Glomerular visceral epithelial cell (primary cell): Measurements from ENCODE around the gene KCNQ1OT1.
"Not testable (repeated sequence)": the region's sequence is repeated elsewhere in the genome, so short reads cannot be mapped to it uniquely, and the experiment has no call there.

Experiments used
- DNase-seq: peaks from one replicate; pipeline ENCODE4 v3.0.0-alpha.2; 2016; ENCODE audit errors: extremely low spot score

Gene KCNQ1OT1

GRCh38 chr11:2653930-2654739 lies 45.7 kb downstream of the KCNQ1OT1 start:
- DNase-seq: no peak

- DNase-seq: no peak
These were observed 46.6 kb downstream of the KCNQ1OT1 start for GRCh38 chr11:2653198-2653551.

- no peak for DNase-seq
These were observed 47.2 kb downstream of the KCNQ1OT1 start for GRCh38 chr11:2652333-2653197.

GRCh38 chr11:2651826-2652271 lies 47.9 kb downstream of the KCNQ1OT1 start:
- DNase-seq: no peak

GRCh38 chr11:2651054-2651617 lies 48.7 kb downstream of the KCNQ1OT1 start:
- DNase-seq: no peak

DNA sequence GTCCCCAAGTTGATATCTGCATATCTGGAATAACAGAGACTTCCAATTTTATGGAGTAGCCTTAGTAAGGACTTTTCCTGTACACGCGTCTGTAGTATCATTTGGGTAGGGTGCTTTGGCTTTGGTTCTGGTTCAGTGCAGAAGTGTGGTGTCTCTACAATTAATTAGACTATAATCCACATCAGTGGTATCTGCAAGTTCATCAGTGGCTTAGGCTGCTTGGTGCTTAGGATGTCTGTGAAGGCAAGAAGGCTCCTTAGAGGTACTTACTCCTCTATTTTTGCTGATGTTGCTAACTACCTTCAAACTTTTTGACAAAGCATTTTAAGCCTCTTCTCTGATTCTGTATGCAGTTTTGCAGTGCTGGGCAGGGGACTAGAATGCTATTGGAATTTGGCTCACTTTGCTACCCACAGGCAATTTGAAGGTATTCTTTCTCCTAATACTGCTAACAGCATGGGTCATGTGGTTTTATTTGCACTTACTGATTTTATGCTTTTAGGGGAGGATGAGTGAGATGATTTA lies 49.4 kb downstream of the KCNQ1OT1 start:
- DNase-seq: no peak

GRCh38 chr11:2649848-2650247 lies 49.9 kb downstream of the KCNQ1OT1 start:
- no peak for DNase-seq

GRCh38 chr11:2649400-2649799 lies 50.4 kb downstream of the KCNQ1OT1 start:
- no peak for DNase-seq

DNA sequence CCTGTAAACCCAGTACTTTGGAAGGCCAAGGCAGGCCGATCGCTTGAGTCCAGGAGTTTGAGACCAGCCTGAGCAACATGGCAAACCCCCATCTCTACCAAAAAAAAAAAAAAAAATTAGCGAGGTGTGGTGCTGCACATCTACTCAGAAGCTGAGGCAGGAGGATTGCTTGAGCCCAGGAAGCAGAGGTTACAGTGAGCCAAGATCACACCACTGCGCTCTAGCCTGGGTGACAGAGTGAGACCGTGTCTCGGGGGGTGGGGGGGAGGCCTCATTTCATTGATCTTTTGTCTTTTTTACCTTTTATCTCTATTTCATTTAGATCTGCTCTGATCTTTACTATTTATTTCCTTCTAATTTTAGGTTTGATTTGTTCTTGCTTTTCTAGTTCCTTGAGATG lies 51.8 kb downstream of the KCNQ1OT1 start:
- no peak for DNase-seq

- no peak for DNase-seq
These were observed 52.6 kb downstream of the KCNQ1OT1 start for GRCh38 chr11:2647167-2647566.

GRCh38 chr11:2645779-2646118 lies 54.0 kb downstream of the KCNQ1OT1 start:
- no peak for DNase-seq

DNA sequence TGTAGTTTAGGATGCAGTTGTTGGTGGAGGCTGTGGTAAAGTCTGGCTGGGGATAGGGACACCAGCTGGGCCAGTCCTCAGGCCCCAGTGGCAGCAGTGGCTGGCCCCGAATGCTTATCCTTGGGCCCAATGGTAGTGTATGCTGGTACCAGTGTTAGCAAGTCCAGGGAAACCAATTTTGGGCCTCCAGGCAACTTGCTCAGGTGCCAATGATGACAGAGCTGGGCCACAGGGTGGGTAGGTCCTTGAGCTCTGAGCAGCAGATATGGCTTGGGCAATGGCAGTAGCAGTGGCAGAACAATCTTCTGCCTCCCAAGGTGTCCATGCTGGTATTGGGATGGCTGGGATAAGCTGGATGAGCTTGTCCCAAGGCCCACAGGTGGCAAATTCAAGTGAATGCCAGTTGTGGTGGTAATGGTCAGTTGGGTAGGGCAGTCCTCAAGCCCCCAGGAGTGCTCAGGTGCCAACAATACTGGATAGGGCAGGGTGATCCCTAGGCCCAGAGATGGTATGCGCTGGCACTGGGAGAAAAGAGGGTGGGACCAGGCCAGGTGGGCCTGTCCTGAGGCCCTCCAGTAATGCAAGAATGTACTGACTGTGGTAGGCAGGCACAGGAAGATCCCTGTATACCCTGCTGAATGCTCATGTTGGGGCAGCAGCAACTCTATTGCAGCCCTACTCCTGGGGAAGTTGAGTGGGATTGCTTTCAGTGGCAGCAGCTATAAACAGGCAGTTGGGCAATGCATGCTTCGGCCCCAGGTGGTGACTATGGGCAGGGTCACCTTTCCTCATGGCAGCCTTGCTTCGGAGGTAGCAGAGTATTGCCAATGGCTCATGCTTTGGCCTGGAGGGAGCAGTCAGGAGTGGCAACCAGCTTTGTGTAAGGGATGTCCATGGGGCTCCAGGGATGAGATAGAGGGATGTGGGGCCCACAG lies 54.7 kb downstream of the KCNQ1OT1 start:
- no peak for DNase-seq

DNA sequence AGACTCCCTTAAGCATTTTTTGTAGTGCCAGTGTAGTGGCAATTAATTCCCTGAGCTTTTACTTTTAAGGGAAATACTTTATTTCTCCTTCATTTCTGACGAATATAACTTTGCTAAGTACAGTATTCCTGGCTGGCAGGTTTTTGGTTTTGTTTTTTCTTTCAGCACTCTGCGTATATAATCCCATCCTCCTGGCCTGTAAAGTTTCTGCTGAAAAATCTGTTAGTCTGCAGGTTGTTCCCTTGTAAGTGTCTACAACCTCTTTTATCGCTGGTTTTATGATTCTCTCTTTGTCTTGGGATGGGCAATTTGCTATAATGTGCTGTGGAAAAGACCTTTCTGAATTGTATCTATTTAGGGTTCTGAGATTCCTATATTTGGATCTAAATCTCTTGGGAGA lies 56.0 kb downstream of the KCNQ1OT1 start:
- no peak for DNase-seq

DNA sequence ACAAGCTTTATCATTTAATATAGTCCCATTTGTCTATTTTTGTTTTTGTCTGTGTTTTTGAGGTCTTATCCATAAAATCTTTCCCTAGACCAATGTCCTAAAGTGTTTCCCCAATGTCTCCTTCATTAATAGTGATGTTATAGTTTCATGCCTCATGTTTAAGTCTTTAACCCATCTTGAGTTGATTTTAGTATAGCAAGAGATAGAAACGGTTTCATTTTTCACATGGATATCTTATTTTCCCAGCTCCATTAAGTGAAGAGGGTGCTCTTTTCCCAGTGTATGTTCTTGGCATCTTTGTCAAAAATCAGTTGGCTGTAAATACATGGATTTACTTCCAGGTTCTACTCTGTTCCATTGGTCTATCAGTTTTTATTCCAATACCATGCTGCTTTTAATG lies 58.2 kb downstream of the KCNQ1OT1 start:
- DNase-seq: no peak

DNA sequence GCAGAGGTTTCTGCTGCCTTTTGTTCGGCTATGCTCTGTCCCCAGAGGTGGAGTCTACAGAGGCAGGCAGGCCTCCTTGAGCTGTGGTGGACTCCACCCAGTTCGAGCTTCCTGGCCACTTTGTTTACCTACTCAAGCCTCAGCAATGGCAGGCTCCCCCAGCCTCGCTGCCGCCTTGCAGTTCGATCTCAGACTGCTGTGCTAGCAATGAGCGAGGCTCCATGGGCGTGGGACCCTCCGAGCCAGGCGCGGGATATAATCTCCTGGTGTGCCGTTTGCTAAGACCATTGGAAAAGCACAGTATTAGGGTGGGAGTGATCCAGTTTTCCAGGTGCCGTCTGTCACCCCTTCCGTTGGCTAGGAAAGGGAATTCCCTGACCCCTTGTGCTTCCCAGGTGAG lies 60.0 kb downstream of the KCNQ1OT1 start:
- DNase-seq: not testable (repeated sequence)

DNA sequence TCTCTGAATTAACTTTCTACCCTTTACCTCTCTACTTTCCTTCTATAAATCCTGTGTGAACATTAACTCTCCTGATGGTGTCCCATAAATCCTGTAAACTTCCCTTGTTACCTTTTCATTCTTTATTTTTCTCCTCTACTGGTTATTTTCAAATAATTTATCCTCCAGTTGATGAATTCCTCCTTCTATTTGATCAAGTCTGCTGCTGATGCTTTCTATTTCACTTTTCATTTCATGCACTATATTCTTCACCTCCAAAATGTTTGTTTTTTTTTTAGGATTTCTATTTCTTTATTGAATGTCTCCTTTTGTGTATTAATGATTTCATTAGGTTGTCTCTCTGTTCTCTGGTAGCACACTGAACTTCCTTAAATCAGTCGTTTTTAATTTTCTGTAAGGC lies 68.6 kb downstream of the KCNQ1OT1 start:
- no peak for DNase-seq

- no peak for DNase-seq
These were observed 69.1 kb downstream of the KCNQ1OT1 start for GRCh38 chr11:2630679-2631078.

DNA sequence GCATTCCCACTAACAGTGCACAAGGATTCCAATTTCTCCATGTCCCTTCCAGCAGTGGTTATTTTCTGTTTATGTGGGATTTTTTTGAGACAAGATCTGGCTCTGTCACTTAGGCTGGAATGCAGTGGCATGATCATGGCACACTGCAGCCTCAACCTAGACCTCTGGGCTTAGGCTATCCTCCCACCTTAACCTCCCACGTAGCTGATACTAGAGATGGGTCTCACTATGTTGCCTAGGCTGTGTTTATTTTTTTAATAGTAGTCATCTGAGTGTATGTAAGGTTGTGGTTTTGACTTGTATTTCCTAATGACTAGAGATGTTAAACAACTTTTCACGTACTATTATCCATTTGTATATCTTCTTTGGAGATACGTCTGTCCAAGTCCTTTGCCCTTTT lies 74.6 kb downstream of the KCNQ1OT1 start:
- no peak for DNase-seq

- no peak for DNase-seq
These were observed 77.9 kb downstream of the KCNQ1OT1 start for GRCh38 chr11:2621894-2622293.

DNA sequence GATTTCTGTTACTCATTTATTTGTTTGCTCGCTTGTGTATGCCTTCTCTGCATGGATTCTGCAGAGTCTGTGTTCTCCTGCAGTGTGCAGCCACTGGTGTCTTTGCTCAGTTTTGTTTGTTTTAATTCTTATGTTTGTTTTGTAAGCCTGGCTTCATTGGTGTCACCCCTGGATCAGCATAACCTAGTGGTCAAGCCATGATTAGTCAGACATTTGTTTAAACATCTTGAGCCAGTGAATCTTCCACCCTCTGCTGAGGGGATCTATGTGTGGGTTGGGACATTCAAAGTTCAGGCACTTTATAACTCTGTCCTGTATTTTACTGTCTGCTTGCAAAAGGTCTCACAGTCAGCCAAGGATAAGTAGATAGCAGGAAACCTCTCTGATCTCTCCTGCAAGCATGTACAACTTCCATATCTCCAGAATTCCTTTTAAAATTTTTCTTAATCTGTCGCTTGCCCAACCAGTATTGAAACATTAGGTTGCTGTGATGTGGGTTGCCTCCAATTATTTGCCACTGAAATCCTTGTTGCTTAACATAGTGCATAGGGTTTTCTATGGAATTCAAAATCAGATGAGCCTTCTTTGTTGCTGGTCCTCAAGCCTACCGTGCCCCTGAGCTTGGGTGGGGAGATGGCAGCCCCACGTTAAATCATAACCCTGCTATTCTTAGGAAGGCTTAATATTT lies 86.8 kb downstream of the KCNQ1OT1 start:
- DNase-seq: no peak

DNA sequence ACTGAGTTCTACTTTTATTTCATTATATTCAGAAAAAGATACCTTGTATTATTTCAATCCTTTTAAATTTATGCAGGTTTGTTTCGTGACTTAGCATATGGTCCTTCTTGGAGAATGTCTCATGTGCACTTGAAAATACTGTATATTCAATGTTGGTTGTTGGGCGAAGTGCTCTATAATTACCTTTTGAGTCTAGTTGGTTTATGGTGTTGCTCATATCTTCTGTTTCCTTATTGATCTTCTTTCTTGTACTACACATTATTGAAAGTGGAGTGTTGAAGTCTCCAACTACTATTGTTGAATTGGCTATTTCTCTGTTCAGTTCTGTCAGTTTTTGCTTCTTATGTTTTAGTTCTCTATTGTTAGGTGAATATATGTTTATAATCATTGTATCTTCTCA lies 90.4 kb downstream of the KCNQ1OT1 start:
- no peak for DNase-seq
